HG03457 (cell line): ENCODE data around the gene OR10R2.
"Not testable (repeated sequence)": the region's sequence is repeated elsewhere in the genome, so short reads cannot be mapped to it uniquely, and the experiment has no call there.

Experiments used
- ATAC-seq: cut with Tn5 transposase; IDR thresholded peaks from one replicate; pipeline ENCODE4 v1.9.1; 2021; ENCODE audit warnings: moderate number of reproducible peaks; ENCODE audit not compliant: unreplicated experiment

The OR10R2 gene, protein sequence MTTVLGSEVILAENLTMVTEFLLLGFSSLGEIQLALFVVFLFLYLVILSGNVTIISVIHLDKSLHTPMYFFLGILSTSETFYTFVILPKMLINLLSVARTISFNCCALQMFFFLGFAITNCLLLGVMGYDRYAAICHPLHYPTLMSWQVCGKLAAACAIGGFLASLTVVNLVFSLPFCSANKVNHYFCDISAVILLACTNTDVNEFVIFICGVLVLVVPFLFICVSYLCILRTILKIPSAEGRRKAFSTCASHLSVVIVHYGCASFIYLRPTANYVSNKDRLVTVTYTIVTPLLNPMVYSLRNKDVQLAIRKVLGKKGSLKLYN

DNA sequence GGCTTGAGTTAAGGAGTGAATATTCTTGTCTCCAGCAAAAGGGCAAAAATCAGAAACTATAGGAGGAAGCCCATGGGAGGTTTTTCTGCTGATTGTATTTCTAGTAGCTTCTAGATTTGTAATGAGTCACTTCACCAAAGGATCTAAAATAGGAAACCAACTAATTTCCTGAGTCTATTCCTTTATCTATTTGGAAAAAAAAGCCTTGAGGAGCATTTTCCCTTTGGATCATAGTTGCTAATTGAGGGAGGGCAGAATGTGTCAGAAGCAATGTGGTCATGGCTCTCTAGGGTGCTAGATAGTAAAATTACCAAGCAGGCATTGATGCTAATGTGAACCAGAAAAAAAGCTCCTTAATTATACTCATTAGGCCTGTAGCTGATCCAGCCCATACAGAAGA, at the start of gene OR10R2:
OR10R2 (plus strand) TSS at position 301 of the 400 bp plus-strand sequence. CDS start 106 bp downstream, outside the sequence.
- ATAC-seq = no peak

DNA sequence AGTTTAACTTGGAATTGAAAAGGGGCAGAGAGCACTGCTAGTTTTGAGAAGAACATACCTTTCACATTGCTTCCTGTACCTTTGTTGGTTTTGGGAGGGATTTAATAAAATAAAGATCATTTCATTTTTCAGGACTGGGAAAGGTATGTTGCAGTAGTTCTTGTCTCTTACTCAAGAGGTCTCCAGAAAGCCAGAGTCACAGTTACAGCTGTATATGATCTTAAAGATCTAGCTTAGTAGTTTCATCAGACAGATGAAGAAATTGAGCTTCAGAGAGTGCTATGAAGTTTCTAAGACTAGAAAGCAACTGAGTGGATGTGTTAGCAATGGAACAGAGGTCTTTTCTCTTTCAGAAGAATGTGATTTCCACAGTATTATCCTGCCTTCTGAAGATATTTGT, 47.0 kb upstream of the OR10R2 start:
- no peak for ATAC-seq

DNA sequence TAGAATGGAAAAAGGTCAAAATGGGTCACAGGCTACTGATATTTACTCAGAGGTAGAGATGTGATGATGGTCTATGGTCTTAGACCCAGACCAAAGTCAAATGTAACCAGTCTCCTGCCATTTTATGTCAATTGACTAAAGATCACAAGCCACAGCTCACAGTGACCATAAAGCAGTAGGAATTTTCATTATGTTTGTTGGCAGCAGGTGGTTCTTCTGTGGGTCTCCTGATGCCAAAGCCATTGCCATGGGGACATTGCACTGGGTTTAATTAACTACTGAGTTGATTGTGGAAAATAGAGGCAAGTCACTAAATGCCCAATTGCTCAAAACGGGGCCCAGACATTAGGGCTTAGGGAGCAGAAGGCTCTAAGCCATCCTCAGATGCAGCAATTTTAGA, 45.9 kb upstream of the OR10R2 start, which contains the start of gene OR10K2:
OR10K2 (minus strand) TSS at position 101 of the 400 bp plus-strand sequence. CDS start 5,371 bp downstream, outside the sequence.
- no peak for ATAC-seq

DNA sequence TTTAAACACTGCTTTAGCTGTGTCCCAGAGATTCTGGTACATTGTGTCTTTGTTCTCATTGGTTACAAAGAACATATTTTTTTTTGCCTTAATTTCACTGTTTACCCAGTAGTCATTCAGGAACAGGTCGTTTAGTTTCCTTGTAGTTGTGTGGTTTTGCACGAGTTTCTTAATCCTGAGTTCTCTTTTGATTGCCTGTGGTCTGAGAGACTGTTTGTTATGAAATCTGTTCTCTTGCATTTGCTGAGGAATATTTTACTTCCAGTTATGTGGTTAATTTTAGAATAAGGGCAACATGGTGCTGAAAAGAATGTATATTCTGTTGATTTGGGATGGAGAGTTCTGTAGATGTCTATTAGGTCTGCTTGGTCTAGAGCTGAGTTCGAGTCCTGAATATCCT, 41.9 kb upstream of the OR10R2 start:
- not testable (repeated sequence) for ATAC-seq

DNA sequence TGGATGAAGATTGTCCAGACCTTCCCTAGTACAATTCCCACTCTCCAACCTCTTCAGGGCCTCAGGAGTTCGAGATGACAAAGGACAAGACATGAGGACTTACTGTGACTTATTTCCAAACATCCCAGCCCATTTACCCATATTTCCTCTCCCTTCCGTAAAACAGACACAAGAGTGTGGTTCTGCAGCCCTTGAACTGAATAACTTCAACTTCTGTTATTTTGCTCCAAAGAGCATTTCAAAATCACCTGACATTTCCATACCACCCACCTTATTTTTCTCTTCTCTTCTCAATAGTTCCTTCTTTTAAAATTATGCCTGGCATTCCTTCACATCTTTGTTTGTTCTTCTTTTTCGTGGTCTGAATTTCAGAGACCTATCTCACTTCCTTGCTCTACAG, 37.3 kb upstream of the OR10R2 start:
- no peak for ATAC-seq

DNA sequence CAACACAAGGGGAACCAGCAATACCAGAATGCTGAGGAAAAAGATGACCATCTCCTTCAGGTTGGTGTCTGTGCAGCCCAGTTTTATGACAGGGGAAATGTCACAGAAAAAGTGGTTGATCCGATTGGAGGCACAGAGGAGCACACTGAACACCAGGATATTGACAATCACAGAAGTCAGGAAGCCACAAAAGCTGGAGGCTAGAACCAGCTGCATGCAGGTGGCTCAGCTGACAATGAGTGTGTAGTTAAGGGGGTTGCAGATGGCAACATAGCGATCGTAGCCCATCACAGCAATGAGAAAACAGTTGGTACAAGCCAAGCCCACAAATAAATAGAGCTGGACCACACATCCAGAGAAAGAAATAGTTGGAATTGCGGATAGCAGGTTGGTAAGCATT, 26.6 kb upstream of the OR10R2 start:
- ATAC-seq = no peak

DNA sequence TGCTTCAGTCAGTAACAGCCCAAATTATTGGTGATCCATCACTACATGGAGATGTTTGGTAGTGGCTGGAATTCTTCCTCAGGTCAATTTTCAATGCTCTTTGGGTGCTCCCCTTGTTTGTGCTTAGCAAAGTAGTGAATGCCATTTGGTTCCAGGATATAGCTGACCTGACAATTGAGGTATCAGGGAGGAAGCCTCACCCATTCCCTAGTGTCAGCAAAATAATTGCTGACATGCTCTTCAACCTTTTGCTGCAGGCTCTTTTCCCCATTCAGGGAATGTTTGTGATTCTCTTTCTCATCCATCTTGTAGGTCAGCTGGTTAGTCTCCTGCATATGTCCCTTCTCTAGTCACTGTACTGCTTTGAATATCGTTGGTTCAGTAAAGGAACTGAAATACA, 17.5 kb upstream of the OR10R2 start:
- ATAC-seq = no peak

DNA sequence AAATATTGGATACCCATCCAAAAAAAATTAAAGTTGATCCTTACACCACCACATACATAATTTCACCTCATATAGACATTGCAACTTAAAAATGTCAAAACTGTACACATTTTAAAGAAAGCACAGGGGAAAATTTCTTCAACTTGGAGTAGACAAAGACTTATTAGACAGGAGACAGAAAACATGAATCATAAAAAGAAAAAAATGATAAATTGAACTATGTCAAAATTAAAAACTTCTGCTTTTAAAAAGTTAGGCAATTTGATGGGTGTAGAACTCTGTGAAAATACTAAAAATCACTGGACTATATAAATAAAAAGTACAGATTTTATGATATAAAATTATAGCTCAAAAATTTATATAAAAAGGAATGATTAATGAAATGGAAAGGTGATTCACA, 14.8 kb upstream of the OR10R2 start:
- no peak for ATAC-seq

DNA sequence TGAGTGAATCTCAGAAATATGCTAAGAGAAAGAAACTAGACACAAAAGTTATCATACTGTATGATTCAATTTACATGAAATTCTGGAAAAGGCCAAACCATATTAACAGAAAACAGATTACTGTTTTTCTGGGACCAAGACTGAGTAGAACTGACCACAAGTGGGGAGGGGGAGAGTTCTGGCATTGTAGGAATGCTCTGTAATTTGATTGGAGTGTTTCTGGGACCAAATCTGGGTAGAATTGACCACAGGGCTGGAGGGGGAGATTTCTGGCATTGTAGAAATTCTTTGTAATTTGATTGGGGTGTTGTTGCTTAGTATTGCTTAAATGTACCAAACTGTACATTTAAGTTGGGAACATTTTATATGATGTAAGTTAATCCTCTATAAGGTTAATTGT, 13.8 kb upstream of the OR10R2 start:
- no peak for ATAC-seq

DNA sequence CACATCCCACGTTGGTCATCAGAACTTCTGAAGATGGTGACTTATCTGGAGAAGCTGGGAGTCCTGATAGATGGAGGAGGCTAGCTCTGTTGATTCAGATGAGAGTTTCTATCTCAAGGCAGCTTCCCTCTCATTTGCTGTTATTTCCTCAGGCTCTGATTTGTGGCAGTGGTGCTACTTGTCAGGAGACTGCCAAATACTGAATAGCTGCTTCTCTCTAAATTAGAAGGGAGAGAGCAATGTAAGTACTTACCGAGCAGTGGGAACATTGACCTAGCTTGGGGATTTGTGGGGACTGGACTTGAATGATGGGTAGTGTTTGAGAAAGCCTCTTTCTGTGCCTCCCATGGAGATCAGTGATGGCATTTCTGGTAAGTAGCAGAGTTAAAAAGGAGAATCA, 10.5 kb upstream of the OR10R2 start, which contains the start of gene OR10K1:
OR10K1 (plus strand) TSS at position 301 of the 400 bp plus-strand sequence. CDS start 3,728 bp downstream, outside the sequence.
- ATAC-seq = no peak

DNA sequence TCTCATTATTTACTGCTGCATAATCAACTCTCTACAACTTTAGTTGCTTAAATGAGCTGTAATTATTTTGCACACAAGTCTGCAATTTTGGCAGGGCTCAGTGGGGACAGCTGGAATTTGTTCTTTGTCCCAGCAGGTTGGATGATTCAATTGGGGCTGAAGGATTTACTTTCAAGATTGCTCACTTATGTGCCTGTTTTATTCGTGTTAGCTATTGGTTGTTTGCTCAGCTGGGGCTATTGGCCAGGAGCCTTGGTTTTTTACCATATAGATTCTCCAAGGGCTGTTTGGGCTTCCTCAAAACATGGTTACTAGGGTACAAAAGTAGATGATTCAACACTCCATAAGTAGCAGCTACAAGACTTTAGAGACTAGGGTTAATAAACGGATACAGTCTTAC, 13.4 kb downstream of the OR10R2 start:
- no peak for ATAC-seq

DNA sequence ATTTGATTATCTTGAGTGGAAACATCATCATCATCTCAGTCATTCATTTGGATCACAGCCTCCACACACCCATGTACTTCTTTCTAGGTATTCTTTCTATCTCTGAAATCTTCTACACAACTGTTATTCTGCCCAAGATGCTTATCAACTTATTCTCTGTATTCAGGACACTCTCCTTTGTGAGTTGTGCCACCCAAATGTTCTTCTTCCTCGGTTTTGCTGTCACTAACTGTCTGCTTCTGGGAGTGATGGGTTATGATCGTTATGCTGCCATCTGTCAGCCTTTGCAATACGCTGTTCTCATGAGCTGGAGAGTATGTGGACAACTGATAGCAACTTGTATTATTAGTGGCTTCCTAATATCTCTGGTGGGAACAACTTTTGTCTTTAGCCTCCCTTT, 19.3 kb downstream of the OR10R2 start:
- no peak for ATAC-seq

DNA sequence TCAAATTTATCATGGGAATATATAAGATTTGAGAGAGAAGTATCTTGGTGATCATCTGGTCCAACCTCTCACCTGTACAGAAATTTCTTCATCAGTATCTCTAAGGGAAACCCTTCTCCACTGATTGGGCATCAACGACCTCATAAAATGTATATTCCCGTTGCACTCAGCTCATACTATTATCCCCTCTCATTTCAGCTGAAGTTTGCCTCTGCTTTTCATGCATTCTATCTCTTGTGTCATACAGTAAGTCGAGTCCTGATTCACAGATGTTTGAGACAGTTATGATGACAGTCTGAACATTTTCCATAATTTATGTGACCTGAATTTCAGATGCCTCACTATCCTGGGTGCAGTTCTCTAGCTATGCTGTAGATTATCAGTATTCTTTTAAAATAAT, 21.0 kb downstream of the OR10R2 start:
- no peak for ATAC-seq

DNA sequence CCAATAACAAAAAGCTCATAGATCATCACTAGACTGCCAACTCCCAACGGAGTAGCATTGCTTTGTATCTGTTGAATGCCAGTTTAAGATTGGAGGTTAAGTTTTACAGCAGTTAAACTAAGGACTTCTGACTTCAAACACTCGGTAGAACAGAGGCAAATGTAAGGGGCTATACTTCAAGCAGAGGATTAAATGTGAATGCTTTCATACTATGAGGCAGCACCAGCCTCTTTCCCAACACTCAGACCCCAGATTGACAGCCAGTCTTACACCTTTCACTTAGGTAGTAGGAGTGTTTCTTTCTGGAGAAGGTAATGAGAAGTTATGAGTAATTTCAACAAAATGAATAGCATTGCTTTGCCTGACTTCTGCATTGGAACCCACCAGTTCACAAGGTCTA, 22.8 kb downstream of the OR10R2 start:
- no peak for ATAC-seq

DNA sequence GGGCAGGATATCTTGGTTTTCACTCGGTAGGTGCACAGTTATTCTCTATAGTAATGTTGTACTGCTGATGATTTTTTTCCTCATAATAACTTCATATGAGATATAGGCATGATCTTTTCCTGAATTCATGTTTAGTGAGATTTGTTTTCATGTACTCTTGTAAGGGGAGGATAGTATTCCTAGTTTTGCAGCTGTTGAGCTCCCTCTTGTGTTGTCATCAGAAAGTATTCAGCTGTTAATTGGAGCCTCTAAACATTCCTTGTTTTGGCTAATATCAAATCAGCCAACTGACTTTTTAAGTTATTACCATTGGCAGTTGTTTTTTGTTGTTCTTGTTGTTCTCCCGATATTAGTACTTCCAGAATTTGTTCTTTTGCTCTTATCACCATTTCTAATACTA, 24.4 kb downstream of the OR10R2 start:
- no peak for ATAC-seq

DNA sequence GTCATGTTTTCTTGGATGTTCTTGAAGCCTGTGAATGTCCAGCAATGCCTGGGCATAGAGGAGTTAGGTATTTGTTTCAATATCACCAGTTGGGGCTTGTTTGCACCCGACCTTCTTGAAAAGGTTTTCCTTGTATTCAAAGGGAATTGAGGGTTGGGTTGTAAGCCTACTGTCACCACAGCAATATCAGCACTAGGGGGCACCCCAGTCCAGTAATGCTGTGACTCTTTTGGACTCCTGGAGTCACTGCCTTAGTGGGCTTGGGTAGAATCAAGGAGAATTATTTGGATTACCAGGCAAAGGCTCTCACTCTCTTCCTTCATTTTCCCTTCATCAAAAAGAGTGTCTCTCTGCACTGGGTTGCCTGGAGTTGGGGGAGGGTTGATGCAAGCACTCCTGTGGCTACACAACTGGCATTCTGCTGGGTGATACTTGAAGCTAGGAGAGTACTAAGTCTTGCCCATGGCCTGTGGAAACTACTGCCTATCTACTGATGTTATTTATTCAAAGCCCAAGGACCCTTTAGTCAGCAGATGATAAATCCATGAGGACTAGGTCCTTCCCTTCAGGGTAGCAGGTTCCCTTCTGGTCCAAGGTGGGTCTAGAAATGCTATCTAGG, 34.5 kb downstream of the OR10R2 start:
- ATAC-seq = no peak

DNA sequence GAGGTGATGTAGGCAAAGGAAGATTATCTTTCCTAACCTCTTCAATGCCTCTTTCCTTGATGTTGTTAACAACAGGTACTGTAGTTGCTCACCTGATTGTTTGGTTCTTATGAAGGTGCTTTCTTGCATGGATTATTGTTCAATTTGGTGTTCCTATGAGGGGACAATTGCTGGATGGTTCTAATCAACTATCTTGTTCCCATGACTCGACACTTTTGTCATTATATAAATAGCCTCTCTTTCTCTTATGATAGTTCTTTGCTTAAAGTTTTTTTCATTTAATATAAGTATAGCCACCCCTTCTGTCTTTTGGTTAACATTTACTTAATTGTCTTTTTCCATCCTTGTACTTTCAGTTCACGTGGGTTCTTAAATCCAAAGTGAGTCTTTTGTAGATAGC, 35.5 kb downstream of the OR10R2 start:
- ATAC-seq = no peak

DNA sequence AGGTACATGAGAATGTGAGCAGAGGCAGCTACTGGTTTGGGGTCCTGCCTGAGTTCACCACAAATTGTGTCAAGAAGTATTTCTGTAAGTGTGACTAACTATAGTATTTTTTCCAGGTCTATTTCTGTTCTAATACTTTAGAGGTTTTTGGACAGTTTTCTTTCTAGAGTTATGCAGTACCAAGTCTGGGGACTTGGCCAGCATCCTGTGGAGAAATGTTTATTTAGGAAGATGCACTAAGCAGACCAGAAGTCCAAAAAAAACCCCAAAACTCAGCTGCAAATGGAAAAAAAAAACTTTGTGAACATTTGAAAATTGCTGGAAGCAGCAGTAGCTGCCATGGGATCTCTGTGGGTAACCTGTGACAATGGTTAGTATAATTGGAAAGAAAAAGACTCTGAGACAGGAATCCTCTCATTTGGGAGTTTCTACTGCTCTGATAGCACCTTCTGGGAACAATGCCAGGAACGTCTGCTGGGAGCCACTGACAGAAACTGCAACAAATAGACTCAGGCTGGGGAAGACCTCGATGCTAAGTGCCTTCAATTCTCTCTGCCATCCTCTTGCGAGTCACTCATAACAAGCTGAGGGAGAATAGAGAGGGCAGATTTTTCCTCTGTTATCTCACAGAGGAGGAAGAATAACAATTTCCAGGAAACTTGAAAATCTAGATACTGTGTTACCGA, 37.6 kb downstream of the OR10R2 start:
- no peak for ATAC-seq

DNA sequence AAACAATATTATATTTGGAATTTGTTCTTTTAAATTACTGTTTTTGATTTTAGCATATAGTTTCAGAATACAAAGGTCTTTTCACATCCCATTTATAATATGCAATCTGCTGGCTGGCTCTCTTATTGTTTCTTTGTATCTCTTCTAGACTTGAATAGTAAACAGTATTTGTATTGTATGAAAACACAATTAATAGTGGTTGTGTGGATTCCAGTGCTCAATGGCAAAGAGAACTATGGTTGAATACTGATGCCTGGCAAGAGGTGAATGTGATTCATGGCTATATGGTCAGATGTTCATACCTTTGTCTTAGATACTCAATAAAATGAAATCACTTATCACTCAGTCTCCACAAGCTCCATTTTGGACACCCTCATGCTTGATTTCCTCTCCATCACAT, 44.9 kb downstream of the OR10R2 start:
- no peak for ATAC-seq

DNA sequence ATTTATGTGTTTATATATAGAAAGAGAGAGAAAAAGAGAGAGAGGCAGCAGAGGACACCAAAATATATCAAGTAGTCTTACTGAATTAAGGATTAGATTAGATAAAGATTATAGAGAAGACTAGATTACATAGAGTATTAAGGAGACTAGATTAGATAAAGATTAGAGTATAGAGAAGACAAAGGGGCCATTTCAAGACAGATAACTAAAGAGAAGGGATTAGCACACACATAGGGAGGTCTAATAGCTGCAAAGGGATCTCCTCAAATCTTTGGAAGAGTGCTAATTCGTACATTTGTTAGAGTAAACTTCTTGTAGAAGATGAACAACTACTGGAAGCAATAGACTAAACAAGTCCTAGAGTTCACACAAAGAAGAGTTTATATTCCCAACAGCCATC, 48.0 kb downstream of the OR10R2 start:
- ATAC-seq = no peak

DNA sequence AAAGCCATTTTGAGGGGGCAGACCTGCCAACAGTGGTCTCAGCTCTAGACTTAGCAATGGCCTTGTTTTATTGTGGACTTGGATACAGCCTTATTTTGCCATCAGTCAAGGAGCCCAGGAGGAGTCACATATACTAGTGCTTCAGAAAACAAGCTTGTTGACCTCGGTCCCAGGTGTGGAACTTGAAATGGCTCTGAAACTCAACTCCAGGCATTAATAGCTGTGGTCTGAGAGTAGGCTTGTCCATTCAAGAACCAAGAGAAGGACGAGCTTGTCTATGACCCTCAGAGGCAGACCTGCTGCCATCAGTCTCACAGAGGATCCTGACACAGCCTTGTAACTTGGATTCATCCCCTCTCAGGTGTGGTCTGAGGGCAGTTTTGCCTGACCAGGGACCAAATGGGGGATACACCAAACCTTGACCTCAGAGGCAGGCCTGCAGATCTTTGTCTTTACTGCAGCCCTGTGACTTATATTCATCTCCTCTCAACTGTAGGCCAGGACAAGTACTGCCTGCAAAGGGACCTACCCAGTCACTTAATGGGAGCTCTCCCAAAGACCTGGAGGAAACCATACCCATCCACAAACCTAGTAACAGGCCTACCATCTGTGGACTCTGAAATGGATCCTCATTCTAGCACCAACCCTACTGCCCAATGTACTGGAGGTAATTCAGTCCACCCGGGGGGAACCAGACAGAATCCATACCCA, 49.1 kb downstream of the OR10R2 start:
- ATAC-seq = no peak
